GM23248 (cell line): ENCODE measurements around the gene CPOX. TPM values are rescaled to one million over a fixed set of nuclear protein-coding genes. Genes with fewer than 3 reads are reported as not detected.

Experiments used
- DNase-seq: peaks from one replicate; pipeline ENCODE4 v3.0.0-alpha.2; 2015
- H2AFZ ChIP-seq: fragments of 200-600 bp; sonication (generic); 2 replicates; pipeline ENCODE4 v1.6.1; 2016; ENCODE audit warnings: antibody characterized with exemption
- H3F3A ChIP-seq: fragments of 200-600 bp; sonication (generic); 2 replicates; pipeline ENCODE4 v1.6.1; 2016; ENCODE audit warnings: mild to moderate bottlenecking, antibody characterized with exemption, mixed run types; ENCODE audit not compliant: insufficient read depth
- H3K27ac ChIP-seq: fragments of 200-600 bp; sonication (generic); 2 replicates; pipeline ENCODE4 v1.5.1; 2016; ENCODE audit warnings: mild to moderate bottlenecking
- H3K27me3 ChIP-seq: fragments of 200-600 bp; sonication (generic); replicated peaks from 2 replicates; pipeline ENCODE4 v1.6.1; 2016; ENCODE audit warnings: mild to moderate bottlenecking; ENCODE audit not compliant: insufficient read depth
- H3K36me3 ChIP-seq: fragments of 200-600 bp; sonication (generic); 2 replicates; pipeline ENCODE4 v1.6.1; 2016; ENCODE audit warnings: low read depth, mild to moderate bottlenecking
- H3K4me1 ChIP-seq: fragments of 200-600 bp; sonication (generic); 2 replicates; pipeline ENCODE4 v1.6.1; 2016; ENCODE audit warnings: mild to moderate bottlenecking; ENCODE audit not compliant: insufficient read depth
- H3K4me2 ChIP-seq: fragments of 200-600 bp; sonication (generic); one replicate; pipeline ENCODE4 v1.6.1; 2016; ENCODE audit warnings: mild to moderate bottlenecking; ENCODE audit not compliant: unreplicated experiment
- H3K4me3 ChIP-seq: fragments of 200-600 bp; sonication (generic); 2 replicates; pipeline ENCODE4 v1.5.1; 2016; ENCODE audit warnings: mild to moderate bottlenecking
- H3K79me2 ChIP-seq: fragments of 200-600 bp; sonication (generic); 2 replicates; pipeline ENCODE4 v1.6.1; 2016; ENCODE audit warnings: mild to moderate bottlenecking; ENCODE audit not compliant: insufficient read depth
- H3K9ac ChIP-seq: fragments of 200-600 bp; sonication (generic); 2 replicates; pipeline ENCODE4 v1.6.1; 2016; ENCODE audit warnings: mild to moderate bottlenecking
- H3K9me2 ChIP-seq: fragments of 200-600 bp; sonication (generic); 2 replicates; pipeline ENCODE4 v1.6.1; 2016; ENCODE audit warnings: mixed run types, mild to moderate bottlenecking, moderate library complexity; ENCODE audit not compliant: insufficient read depth
- H3K9me3 ChIP-seq: fragments of 200-600 bp; sonication (generic); one replicate; pipeline ENCODE4 v1.6.1; 2017; ENCODE audit warnings: low read depth
- H4K20me1 ChIP-seq: fragments of 200-600 bp; sonication (generic); 2 replicates; pipeline ENCODE4 v1.6.0; 2016; ENCODE audit not compliant: insufficient read depth
- EZH2 ChIP-seq: fragments of 200-600 bp; sonication (generic); IDR thresholded peaks from 2 replicates; pipeline ENCODE4 v1.6.1; 2018; ENCODE audit warnings: antibody characterized with exemption, mild to moderate bottlenecking; ENCODE audit not compliant: insufficient read depth, poor library complexity, severe bottlenecking
- EZH2phosphoT487 ChIP-seq: fragments of 200-600 bp; sonication (generic); IDR thresholded peaks from 2 replicates; pipeline ENCODE4 v1.6.1; 2018; ENCODE audit warnings: antibody characterized with exemption, moderate library complexity, mild to moderate bottlenecking, low read depth; ENCODE audit not compliant: insufficient read depth
- WGBS, 2 experiments: methylation state at CpG; one replicate each; pipeline ENCODE4 v1.1.6; 2015 to 2017; ENCODE audit warnings: low lambda C conversion rate in 2 of 2, low coverage in 1 of 2; ENCODE audit errors: missing lambda C conversion rate in 2 of 2; 5-methylcytosine and 5-hydroxymethylcytosine counted together
- in situ Hi-C: fragments of 300-500 bp; cut with MboI; formaldehyde crosslinking; loops from 2 replicates; pipeline ENCODE4 v1.15.0; 2020
- polyA plus RNA-seq: library from polyadenylated mRNA; unstranded; fragments of >200 nt; fragmentation: Nextera tagmentation; extraction: Ambion mirVana; gene quantifications from 2 replicates; pipeline ENCODE4 v1.2.1, GENCODE V29; 2016
- total RNA-seq: library from RNA; depleted of rRNA; stranded (reverse); fragments of >200 nt; shearing (Covaris generic); gene quantifications from 2 replicates; pipeline ENCODE4 v1.2.3, GENCODE V29; 2014

CPOX gene
- total and polyA plus RNA-seq, 2 experiments from 2014 or later, result 9.2 to 33.6 TPM

- Histone ChIP-seq H3K27ac (no peak overlapping the region), H3K9me3 (no peaks in the 10 kb centered on the region), H3K4me3 (no peak overlapping the region), H3K9ac (no peak overlapping the region), H2AFZ (no peak overlapping the region), H3K9me2 (no peaks in the 10 kb centered on the region), H3F3A (no peaks in the 10 kb centered on the region), H3K4me1 (no peaks in the 10 kb centered on the region), H4K20me1 (no peaks in the 10 kb centered on the region), H3K79me2 (no peaks in the 10 kb centered on the region), H3K4me2 (no peak overlapping the region), H3K36me3 (no peaks in the 10 kb centered on the region), H3K27me3 (peaks cover 18% of the 10 kb centered on the region; the same call in 1 of the 2 replicates)
- no peak for DNase-seq
- in situ Hi-C loops, result no loop called here
- WGBS, 2 experiments, result 79 to 82% methylated on average over 6 of the region's 6 CpGs
- TF ChIP-seq EZH2phosphoT487 (no peak), EZH2 (no peak)
Observed at GRCh38 chr3:98532709-98533571, 60.5 kb downstream of the CPOX start.

- H2AFZ ChIP-seq, result no peak overlapping the region
- 47 to 57% methylated on average over 5 of the region's 5 CpGs for WGBS, 2 experiments
- H4K20me1 ChIP-seq, result no peaks in the 10 kb centered on the region
- no peaks in the 10 kb centered on the region for H3K79me2 ChIP-seq
- no peaks in the 10 kb centered on the region for H3K4me1 ChIP-seq
- no peaks in the 10 kb centered on the region for H3K9me3 ChIP-seq
- H3K36me3 ChIP-seq, result no peaks in the 10 kb centered on the region
- no peaks in the 10 kb centered on the region for H3K9me2 ChIP-seq
- H3K27ac ChIP-seq, result no peak overlapping the region
- H3F3A ChIP-seq, result no peaks in the 10 kb centered on the region
- H3K9ac ChIP-seq, result no peak overlapping the region
- in situ Hi-C loops, result no loop called here
- DNase-seq, result no peak
- no peak overlapping the region for H3K4me3 ChIP-seq
- no peak overlapping the region for H3K4me2 ChIP-seq
- peaks cover 18% of the 10 kb centered on the region; the same call in 1 of the 2 replicates for H3K27me3 ChIP-seq
- no peak for TF ChIP-seq EZH2phosphoT487
Observed at GRCh38 chr3:98532275-98532637, 61.2 kb downstream of the CPOX start.

- Histone ChIP-seq H3K27me3 (peaks cover 18% of the 10 kb centered on the region; the same call in 1 of the 2 replicates), H4K20me1 (no peaks in the 10 kb centered on the region), H3K79me2 (no peaks in the 10 kb centered on the region), H3F3A (no peaks in the 10 kb centered on the region), H3K4me2 (no peak within 1 kb of the TSS), H3K9me2 (no peaks in the 10 kb centered on the region), H3K4me1 (no peaks in the 10 kb centered on the region), H3K27ac (no peak within 1 kb of the TSS), H3K36me3 (no peaks in the 10 kb centered on the region), H3K9me3 (no peaks in the 10 kb centered on the region), H3K4me3 (no peak within 1 kb of the TSS), H2AFZ (no peak within 1 kb of the TSS), H3K9ac (no peak within 1 kb of the TSS)
- WGBS, 2 experiments, result 65% methylated on average over 7 of the region's 7 CpGs
- DNase-seq, result no peak
- in situ Hi-C loops, result no loop called here
- TF ChIP-seq EZH2phosphoT487 (no peak), EZH2 (no peak)
Observed at GRCh38 chr3:98531622-98532274, 61.7 kb downstream of the CPOX start, which contains the start of gene GPR15. TSS of gene GPR15 (plus strand) at chr3:98531978. CDS start at chr3:98532034, 56 bp downstream.

- Histone ChIP-seq H3K27ac (no peak overlapping the region), H3K36me3 (no peaks in the 10 kb centered on the region), H3K9ac (no peak overlapping the region), H3K4me1 (no peaks in the 10 kb centered on the region), H3K27me3 (peaks cover 18% of the 10 kb centered on the region; the same call in 1 of the 2 replicates), H3K9me3 (no peaks in the 10 kb centered on the region), H2AFZ (no peak overlapping the region), H3K4me3 (no peak overlapping the region), H3K79me2 (no peaks in the 10 kb centered on the region), H3K9me2 (no peaks in the 10 kb centered on the region), H3K4me2 (no peak overlapping the region), H4K20me1 (no peaks in the 10 kb centered on the region), H3F3A (no peaks in the 10 kb centered on the region)
- WGBS, 2 experiments, result 31 to 36% methylated on average over 2 of the region's 2 CpGs
- no peak for DNase-seq
- TF ChIP-seq EZH2phosphoT487 (no peak), EZH2 (no peak)
- in situ Hi-C loops, result no loop called here
Observed at GRCh38 chr3:98530676-98531075, 62.7 kb downstream of the CPOX start.
